Measurements from ENCODE around the gene ME3.

The ME3 gene

DNA sequence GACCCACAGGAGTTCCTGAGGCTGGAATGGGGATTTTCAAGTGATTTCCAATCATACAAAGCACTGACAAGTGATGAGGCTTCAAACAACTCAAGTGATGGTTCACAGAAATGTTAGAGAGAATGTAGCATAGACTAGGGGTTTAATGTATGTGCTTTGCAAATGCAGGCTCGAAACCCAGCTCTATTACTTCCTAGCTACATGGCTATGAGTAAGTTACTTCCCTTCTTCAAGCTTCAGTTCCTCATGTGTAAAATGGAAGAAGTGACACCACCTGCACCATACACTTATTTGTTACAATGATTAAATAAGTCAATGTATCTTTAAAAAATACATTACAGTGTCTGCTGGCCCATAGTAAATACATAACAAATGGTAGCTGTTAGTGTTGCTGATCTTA lies 158.0 kb downstream of the ME3 start:
- no peak for DNase-seq (ENCODE audit: low spot score)

DNA sequence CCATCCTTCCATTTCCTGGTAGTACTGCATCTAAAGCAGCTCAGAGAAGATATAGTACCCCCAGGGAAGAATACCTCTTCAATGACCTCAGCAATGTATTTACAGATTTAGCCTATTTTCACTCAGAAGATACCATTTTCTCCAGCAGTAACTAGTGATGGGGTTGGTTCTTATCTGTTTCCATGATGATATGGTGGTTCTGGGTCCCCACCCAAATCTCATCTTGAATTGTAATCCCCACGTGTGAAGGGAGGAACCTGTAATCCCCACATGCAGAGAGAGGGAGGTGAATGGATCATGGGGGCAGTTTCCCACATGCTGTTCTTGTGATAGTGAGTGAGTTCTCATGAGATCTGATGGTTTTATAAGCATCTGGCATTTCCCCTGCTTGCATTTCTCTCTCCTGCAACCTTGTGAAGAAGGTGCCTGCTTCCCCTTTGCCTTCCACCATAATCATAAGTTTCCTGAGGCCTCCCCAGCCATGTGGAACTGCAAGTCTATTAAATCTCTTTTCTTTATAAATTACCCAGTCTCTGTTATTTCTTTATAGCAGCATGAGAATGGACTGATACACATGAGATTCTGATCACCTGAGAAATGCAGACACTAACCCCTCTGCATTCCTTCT lies 158.6 kb downstream of the ME3 start:
- no peak for DNase-seq (ENCODE audit: low spot score)

DNA sequence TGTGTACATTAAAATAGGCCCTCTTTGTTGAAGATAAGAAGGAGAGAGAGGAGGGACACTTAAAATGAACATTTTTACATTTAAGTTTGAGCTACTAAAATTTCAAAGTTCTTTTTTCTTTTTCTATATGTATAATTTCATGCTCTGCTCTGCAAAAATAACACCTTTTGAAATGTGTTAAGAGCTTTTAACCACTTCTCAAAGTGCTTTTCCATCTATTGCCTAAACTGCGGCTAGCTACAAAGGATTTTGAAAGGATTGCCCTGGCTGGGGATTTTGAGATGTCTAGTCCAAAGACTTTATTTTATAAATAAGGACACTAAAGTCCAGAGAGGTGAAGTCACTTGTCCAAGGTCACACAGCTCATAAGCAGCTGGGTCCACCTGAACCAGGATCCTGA lies 159.3 kb downstream of the ME3 start:
- no peak for DNase-seq (ENCODE audit: low spot score)

DNA sequence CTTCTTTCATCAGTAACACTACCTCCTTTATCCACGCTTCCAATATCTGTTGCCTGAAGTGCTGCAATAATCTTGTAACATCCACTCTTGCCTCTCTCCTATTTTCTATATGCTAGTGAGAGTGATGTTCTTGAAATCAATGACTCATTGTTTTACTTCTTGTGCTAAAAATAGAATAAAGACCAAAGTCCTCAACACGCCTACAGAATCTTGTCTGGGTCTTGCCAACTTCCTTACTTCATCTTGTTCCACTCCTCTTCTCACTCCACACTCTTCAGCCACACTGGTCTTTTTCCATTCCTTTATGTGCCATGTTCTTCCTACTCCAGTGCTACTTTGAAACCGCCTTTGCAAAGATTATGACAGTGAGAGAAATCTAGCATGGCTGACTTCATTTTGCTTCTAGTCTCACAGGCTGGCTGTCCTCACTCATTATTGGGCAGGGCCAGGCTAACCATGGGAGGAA lies 161.3 kb downstream of the ME3 start:
- DNase-seq (ENCODE audit: low spot score): no peak

DNA sequence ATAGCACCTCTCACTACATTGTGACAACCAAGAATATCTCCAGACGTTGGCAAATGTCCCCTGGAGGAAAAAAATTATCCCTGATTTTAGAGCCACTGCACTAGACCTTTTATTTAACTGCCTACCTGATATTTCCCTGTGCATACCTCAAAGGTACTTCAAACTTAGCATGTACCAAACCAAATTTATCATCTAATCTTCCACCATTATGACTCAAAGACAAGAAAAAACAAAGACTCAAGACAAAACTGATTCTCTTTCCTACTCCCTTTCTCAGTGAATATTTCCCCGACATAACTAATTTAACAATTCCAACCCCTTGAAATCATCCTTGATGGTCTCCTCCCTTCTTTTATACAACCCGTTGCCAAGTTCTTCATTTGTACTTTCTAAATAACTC lies 161.7 kb downstream of the ME3 start:
- DNase-seq (ENCODE audit: low spot score): no peak

DNA sequence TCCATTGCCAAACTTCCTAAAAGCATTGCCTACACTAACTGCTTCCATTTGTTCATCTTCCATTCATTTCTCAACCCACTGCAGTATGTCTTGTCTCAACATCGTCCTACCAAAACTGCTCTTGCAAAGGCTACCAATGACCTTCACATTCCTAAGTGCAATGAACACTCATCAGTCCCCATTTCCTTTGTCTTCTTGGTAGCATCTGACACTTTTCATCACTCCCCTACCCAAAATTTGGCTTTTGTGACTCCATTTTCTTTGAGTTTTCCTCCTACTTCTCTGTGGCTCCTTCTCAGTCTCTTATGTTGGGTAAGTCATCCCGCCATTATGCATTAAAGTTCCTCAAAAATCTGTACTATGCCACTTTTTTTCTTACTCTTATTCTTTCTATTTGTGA lies 162.3 kb downstream of the ME3 start:
- DNase-seq (ENCODE audit: low spot score): no peak

DNA sequence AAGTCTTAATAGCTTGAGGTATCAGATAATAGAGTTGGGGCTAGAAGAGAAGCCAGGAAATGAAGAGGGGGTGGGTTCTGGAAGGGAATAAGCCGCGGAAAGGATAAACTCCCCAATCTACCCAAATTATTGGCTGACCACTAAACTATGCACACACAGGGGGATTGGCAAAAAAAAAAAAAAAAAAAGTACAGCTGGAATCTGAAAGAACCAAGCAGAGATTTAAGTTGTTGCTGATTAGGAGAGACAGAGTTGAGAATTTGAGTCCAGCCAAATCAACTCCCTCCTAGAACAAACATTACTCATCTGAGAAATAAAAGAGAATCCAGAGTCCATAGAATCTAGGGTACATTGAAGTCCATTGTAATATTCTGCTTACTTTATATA lies 162.8 kb downstream of the ME3 start:
- no peak for DNase-seq (ENCODE audit: low spot score)

DNA sequence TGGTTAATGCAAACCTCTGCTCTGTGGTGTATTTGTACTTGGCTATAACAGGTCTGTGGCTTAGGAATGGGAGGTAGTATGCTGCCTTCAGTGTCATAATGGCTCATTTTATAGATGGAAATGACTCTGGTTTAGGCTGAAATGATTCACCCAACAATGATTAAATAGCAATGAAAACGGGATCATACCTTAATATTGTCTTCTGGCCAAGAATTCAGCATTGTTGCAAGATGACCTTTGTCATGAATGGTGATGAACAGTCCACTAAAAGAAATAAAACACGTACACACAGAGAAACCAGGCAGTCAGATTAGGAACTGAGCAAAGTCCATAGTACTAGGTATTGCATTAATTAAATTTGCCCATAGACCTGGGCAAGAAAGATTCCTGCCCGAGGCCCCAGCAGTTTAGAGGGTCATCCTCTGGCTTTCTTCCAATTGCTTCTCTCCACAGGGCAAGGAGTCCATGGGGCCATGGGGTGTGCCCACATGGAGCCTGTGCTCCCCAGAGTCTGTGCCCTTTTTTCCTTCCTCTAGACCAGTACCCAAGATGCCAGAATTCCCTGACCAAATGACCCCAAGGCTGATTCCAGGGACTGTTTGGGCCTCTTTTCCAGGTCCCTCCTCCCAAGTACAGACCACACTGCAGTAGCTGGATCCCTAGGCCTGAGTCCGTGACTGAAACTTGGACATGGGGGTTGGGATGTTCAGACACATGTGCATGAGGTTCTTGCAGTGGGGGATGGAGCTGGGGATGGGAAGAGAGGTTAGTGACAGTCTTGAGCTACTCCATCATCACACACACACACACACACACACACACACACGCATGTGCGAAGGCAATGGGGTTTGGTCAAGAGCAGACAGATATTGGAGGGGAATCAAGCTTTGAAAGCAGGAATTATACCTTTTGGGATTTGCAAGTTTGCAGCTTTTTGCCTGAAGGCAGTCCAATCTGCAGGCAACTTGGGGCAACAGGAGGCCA lies 163.5 kb downstream of the ME3 start:
- no peak for DNase-seq (ENCODE audit: low spot score)

DNA sequence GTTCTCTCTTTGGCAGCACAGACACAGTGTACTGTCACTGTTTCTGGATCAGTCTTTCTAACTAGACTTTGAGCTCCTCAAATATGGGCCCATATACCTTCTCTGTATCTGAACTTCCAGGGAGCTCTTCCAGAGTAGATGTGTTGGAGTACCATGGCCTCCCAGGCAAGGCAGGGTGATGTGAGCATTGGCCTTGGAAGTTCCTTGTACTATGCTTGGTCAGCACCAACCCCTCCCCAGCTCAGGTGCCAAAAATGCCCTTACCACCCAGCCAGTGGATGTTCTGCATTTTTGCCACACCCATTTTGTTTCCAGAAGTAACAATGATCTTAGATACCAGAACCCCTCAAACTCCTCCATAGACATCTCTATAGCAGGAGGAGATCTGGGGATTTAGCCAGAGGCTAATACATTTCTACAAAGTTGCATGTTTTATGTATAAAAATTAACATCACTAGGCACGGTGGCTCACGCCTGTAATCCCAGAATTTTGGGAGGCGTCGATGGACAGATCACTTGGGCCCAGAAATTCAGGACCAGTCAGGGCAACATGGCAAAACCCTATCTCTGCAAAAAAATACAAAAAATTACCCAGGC lies 165.1 kb downstream of the ME3 start:
- no peak for DNase-seq (ENCODE audit: low spot score)

DNA sequence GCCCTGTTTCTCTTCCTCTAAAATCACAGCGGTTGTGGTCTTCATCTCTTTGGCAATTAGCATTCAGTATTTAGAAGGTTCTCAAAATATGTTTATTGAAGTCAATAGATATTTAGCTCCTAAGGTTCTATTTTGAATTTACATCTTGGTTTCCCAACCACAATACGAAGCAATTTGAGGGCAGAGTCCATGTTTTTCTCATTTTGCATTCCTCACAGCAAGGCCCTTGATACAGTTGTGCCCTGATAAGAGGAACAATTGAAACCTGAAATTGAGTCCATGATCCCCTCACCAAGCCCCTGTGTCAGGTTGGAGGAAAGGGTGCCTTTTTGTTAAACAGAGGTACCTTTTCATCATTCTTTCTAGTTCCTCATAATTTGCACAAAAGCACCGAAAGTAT lies 166.2 kb downstream of the ME3 start:
- no peak for DNase-seq (ENCODE audit: low spot score)

DNA sequence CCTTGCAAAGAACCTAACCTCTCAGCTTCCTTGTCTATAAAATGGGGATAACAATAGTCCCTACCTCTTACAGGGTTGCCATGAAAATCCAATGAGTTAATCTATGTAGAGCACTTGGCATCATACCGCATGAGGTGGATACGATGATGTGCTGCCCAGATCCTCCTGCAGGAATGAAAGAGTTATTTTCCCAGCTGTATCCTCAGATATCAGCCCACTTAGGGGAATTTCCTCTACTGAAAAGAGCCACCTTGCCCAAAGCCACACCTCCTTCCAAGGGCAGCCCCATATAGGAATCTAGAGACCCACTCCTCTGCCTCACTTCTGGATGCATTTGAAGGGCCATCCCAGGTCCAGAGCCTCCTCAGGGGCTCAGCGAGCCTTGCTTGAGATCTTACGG lies 169.3 kb downstream of the ME3 start:
- no peak for DNase-seq (ENCODE audit: low spot score)

DNA sequence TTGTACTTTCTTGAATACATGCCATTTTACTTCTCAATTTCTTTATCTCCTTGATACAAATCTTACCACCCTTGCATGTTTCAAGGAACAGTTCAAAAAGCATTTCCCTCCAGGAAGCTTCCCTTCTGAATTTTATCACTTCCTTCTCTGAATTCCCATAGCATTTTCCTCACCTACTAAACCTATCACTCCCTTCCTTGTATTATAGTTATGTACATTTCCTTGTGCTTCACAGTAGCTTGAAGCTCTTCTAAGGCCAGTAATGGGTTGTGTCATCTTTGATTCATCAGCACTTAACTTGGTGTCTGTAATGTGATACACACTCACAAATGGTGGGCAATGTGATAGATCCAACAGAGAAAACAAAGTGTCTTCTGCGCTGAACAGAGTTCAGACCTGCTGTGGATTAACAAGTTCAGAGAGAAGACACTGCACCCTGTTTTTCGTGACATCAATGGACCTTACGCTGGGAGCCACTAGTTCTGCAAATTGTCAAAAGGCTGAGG lies 170.2 kb downstream of the ME3 start:
- DNase-seq (ENCODE audit: low spot score): no peak

DNA sequence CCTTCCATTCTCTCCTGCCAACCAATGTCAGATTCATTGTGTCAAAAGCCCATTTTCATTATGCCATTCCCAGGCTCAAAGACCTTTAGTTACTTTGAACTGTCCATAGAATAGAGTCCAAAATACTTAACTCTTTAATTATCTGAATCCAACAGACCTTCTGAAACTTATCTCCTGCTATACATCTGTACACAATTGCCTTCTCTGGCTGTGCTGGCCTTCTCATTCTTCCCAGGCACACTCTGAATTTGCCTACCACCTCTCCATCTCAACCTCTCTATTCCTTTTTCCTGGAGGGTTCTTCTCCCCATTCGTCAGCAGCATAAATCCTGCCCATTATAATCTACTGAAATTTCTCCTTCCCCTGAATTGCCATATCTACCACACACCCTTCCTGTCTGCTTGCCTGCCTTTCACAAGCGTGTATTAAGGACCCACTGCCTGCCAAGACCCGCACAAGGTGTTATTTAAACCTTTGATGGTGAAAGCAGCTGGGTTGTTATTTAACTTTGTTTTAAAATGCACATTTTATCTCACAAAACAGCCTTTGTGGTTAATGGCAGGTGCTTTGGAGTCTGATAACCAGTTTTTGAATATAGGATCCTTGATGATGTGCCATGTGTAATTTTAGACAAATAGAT lies 171.8 kb downstream of the ME3 start:
- DNase-seq (ENCODE audit: low spot score): peak; percentile 5

DNA sequence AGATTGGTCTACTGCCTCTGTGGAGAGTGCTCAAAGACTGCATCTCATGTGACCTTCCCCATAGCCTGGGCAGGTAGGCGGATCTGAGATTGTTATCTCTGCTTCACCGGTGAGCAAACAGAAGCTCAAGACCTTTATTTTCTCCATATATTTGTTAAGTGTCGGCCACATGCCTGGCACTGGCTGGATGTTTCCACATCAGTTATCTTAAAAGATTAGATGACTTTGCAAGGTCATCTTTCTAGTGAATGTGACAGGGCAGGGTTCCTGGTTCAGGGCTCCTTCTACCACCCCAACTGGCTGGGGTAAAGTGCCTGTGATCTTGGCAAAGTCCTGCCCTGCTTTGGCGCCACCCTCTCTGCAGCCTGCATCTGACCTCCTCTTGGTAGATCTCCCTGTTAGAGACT lies 172.7 kb downstream of the ME3 start:
- DNase-seq (ENCODE audit: low spot score): peak; percentile 12

DNA sequence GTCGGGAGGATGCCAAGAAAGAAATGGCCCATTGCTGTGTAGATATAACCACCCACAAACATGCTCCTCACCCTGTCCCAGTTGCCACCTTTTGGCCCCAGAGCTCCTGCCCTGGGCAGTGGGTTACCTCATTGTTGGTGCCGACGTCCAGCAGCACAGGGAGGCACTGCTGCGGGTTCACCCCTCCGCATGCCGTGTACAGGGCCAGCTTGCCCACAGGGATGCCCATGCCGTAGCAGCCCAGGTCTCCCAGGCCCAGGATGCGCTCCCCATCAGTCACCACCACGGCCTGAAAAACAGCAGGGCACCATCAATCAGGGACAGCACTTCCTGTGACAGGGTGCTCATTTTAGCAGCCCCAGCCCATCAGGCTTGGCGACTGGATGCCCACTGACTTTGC lies 174.6 kb downstream of the ME3 start:
- DNase-seq (ENCODE audit: low spot score): no peak

DNA sequence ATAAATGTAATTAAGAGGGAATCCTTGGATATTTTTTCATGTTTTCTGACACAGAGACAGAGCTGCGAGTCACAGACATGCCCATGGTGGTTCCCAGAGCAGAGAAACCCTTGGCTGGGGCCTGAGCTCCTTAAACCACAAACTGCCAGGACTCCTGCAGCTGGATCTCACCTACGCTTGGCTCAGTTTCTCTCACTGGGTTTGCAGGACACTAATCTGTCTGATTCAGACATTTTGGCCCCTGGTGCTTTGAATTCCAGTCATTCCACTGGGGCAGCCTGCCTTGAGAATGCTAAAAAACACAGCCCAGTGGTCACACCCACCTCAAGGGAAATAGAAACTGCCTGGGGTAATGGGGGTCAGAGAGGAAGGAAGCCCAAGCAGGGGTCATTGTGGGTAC lies 175.1 kb downstream of the ME3 start:
- no peak for DNase-seq (ENCODE audit: low spot score)

DNA sequence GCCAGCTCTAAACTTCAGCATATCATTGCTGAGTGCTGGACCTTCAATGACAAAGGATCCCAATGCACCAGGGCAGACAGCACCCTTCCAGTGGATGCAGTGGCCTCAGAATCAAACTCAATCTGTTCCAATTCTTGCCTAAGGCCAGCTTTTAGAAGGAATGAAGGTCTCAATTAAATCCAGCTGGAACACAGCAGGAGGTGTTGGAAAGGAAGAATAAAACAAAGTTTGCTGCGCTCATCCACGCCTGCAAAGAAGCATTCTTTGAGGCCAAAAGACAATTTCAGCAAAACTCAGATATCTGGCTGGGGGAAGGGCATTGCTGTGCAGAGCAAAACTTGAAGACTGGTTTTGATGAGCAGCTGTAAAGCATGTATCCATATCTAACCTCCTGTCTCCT lies 177.1 kb downstream of the ME3 start:
- no peak for DNase-seq (ENCODE audit: low spot score)

DNA sequence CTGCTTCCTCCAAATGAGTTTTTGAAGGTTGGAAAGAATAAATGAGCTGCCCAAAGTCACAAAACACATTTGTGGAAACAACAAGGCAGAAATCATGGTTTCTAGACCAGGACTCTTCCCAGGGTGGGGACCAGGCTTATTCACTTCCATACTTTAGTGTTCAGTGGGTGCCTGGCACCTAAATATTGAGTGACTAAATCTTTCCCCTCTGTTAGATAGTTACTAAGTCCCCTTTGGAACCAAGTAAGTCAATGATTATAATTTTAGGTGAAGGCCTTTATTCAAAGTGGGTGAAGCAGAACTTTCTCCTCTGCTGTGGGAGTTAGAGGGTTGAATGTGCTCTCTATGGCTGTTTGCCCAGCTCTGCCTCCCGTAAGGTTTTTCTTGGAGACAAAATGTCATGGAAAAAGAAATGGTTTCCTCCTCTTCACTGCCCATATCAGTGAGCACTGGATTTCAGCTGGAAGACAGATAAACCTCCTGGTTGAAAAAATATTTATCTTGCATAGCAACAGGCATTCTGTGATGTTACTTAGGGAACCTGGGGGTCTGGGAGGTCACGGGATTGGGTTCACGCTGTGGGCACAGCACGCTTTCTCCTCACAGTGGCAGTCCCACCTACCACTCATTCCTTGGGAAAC lies 179.9 kb downstream of the ME3 start:
- no peak for DNase-seq (ENCODE audit: low spot score)

DNA sequence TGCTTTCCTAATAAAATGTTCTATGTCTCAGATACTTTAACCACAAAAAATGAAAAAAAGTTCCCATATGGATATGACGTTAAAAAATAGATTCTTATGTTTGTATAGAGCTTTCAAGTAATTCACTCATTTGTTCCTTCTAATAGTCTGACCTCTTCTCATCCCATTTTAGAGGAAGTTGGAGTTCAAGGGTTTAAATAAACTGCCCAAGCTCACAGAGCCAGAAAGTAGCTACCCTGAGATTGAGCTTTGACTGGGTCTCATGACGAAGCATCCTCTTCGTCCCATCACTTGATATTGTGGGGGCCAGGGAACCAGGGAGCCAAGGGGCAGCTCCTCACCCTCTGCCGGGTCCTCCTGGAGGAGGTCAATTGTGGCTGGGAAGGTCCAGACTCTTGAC lies 181.4 kb downstream of the ME3 start:
- no peak for DNase-seq (ENCODE audit: low spot score)

DNA sequence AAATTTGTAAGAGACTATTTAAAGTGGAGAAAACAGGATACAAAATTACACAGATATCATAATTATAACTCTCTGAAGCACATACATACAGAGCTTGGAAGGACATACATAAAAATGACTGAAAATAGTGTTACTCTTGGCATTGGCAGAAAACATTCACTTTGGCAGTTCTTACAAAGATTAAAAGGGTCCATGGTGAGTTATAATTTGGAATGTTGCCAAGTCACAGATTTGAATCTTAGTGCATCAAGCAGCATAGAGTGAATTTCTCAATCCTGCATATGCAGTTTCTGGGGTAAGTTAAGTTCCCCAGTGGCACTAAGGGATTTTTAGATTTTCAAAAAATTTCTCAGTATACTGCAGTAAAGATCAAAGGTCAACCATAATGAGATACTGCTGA lies 181.8 kb downstream of the ME3 start:
- no peak for DNase-seq (ENCODE audit: low spot score)

DNA sequence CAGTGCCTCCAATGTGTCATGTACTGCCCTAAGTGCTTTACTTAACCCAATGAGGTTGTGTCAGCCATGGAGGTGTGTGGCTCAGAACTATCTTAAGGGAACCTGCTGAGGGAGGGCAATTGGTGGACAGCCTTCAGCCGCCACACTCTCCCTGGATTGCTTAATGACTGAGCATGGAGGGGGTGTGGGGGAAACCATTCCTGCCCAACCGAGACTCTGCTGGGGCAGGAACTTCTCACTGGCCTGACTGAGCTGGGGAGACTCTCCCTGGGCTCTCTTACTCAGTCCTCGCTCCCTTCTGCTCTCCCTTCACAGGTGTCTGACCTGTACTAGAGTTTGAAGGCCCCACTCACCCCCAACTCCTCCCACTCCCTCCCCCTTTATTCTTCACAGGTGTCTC lies 183.0 kb downstream of the ME3 start:
- DNase-seq (ENCODE audit: low spot score): no peak

DNA sequence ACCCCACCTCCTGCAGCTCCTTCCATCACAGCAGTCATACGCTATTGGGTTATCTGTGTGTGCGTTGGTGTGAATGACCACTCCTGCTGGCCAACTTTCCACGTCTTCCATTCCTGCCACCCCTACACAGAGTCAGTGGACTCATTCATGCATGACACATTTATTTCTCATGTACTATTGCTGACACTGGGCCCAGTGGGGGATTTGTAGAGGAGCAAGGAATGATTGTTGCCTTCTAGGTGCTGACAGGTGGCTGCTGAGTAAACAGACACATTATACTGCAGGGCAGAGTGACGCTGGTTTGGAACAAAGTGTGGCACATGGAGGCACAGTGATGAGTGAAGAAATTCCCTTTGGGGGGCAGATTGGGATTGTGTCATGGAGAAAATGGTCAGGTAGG lies 183.9 kb downstream of the ME3 start:
- DNase-seq (ENCODE audit: low spot score): no peak

Measured in hematopoietic multipotent progenitor cell treated with erythropoietin and hydrocortisone succinate and interleukin-3 and kit ligand, for 17 days (in vitro differentiated cells).